ENCODE results near the gene PPP1R3G. TPM values are rescaled to one million over a fixed set of nuclear protein-coding genes. Genes with fewer than 3 reads are reported as not detected.

The PPP1R3G gene
- total and polyA plus RNA-seq, 2 of the 4 experiments (the other 2 are of a cell fraction): 0.10 to 0.18 TPM

GRCh38 chr6:5068153-5068751 is 16.9 kb upstream of the PPP1R3G start:
- Histone ChIP-seq H4K8ac (ENCODE audit: low read depth in 2 of 2, low read length in 2 of 2) (no peak overlapping the region), H3K4me1 (ENCODE audit: control insufficient read depth, insufficient read depth, low read length) (no peaks in the 10 kb centered on the region), H4K20me1 (ENCODE audit: insufficient read depth, low read length) (no peaks in the 10 kb centered on the region), H2BK120ac (ENCODE audit: low read depth, low read length) (no peak overlapping the region), H3K9me3 (ENCODE audit: control insufficient read depth, insufficient read depth, low read length) (peaks cover 4% of the 10 kb centered on the region), H3K4me3 (ENCODE audit: insufficient read depth, low read depth, low read length) (no peak overlapping the region), H3K9me1 (ENCODE audit: insufficient read depth, low read length) (no peaks in the 10 kb centered on the region), H3K18ac (ENCODE audit: low read depth, low read length) (no peak overlapping the region), H4K91ac (ENCODE audit: insufficient read depth, low read depth, low read length) (no peak overlapping the region), H2BK15ac (ENCODE audit: low read depth, low read length) (no peak overlapping the region), H3K36me3 (ENCODE audit: control insufficient read depth, insufficient read depth, low read length) (no peaks in the 10 kb centered on the region), H2BK20ac (ENCODE audit: low read depth, low read length) (no peak overlapping the region), H3K56ac (ENCODE audit: extremely low read depth, insufficient read depth, low read length) (no peak overlapping the region), H3K4me2 (ENCODE audit: low read depth, low read length) (no peak overlapping the region), H3K27ac (ENCODE audit: insufficient read depth, low read length) (no peak overlapping the region), H2AK9ac (replicated peaks; ENCODE audit: low read depth, low read length, poor library complexity) (no peak overlapping the region), H2BK5ac (ENCODE audit: low read depth, low read length, poor library complexity, severe bottlenecking) (no peak overlapping the region), H3K27me3 (ENCODE audit: control insufficient read depth, insufficient read depth, low read length) (no peaks in the 10 kb centered on the region; the same call in none of the 2 replicates), H3K9ac (ENCODE audit: low read depth, low read length) (no peak overlapping the region), H4K5ac (ENCODE audit: low read depth, low read length) (no peak overlapping the region), H3K14ac (replicated peaks; ENCODE audit: low read depth, low read length) (no peak overlapping the region), H2AK5ac (ENCODE audit: low read depth, low read length) (no peak overlapping the region), H3K23ac (ENCODE audit: low read depth, low read length) (no peak overlapping the region), H3K79me1 (ENCODE audit: low read depth in 1 of 2, low read length in 2 of 2) (no peaks in the 10 kb centered on the region), H3K4ac (ENCODE audit: low read depth, low read length) (no peak overlapping the region), H2AFZ (replicated peaks; ENCODE audit: low read length, poor library complexity) (no peak overlapping the region)
- WGBS, 2 experiments (ENCODE audit: extremely low coverage in 2 of 2, insufficient read length in 1 of 2): 89% methylated on average over 7 of the region's 17 CpGs; no CpG with 5 or more reads in 1 of the 2 experiments
- CTCF ChIA-PET: no interaction called here
- no peak for DNase-seq
- no peak for ATAC-seq (ENCODE audit: low read depth)
- POLR2A ChIA-PET (ENCODE audit: unreplicated experiment): no interaction called here
- BruUV-seq (replicated peaks): no TSS peak
- intact Hi-C loops (cut with micrococcal nuclease) (no loop called here), dilution Hi-C loops (cut with HindIII; ENCODE audit: low sequenced_read_pairs, unreplicated experiment) (no loop called here), in situ Hi-C loops (cut with MboI; ENCODE audit: low sequenced_read_pairs) (no loop called here)
- no peak for TF ChIP-seq ELK1 (IDR thresholded peaks at IDR 0.05; ENCODE audit: borderline replicate concordance, low read depth, low read length)
- no peak for TF ChIP-seq RFX5 (IDR thresholded peaks at IDR 0.05; ENCODE audit: low read depth, low read length)
- no peak for TF ChIP-seq MAZ (IDR thresholded peaks at IDR 0.05; ENCODE audit: borderline replicate concordance, low read depth, low read length)
- no peak for TF ChIP-seq CHD1 (IDR thresholded peaks at IDR 0.05; ENCODE audit: low read depth, low read length)
- no peak for TF ChIP-seq MAFK (IDR thresholded peaks at IDR 0.05; ENCODE audit: low read depth, low read length)
- no peak for TF ChIP-seq RCOR1 (IDR thresholded peaks at IDR 0.05; ENCODE audit: insufficient replicate concordance, low read length)
- no peak for TF ChIP-seq CTCF (conservative IDR thresholded peaks at IDR 0.05; ENCODE audit: low read depth, low read length)
- TF ChIP-seq FOS (IDR thresholded peaks at IDR 0.05; ENCODE audit: low read depth, low read length): no peak

Data from IMR-90 (cell line).